Natural killer cell (primary cell): ENCODE measurements around the gene FIBP. TPM values are rescaled to one million over a fixed set of nuclear protein-coding genes. Genes with fewer than 3 reads are reported as not detected.

ENCODE experiments used
- ATAC-seq, 3 donors: fragments of 150-1000 bp in 2 of 3; fragments of 200-7000 bp in 1 of 3; cut with Tn5 transposase; 1 replicate in 1 of 3; 2 replicates in 2 of 3; pipeline ENCODE4 v1.10.0; 2021; ENCODE audit warnings: mild to moderate bottlenecking in 2 of 3, moderate library complexity in 2 of 3
- DNase-seq, 2 donors: peaks; one replicate each; pipeline versions ENCODE4 v3.0.0 to v3.0.0-alpha.2; 2013 to 2021; ENCODE audit warnings: mixed read lengths in 1 of 2
- H3K27ac ChIP-seq: one replicate; pipeline ENCODE4 v1.5.1; 2013; ENCODE audit warnings: mild to moderate bottlenecking, low read length
- H3K27me3 ChIP-seq: one replicate; pipeline ENCODE4 v1.6.1; 2013; ENCODE audit warnings: low read length; ENCODE audit not compliant: control insufficient read depth, insufficient read depth
- H3K36me3 ChIP-seq: one replicate; pipeline ENCODE4 v1.6.1; 2013; ENCODE audit warnings: low read length; ENCODE audit not compliant: control insufficient read depth, insufficient read depth
- H3K4me1 ChIP-seq: one replicate; pipeline ENCODE4 v1.6.1; 2013; ENCODE audit warnings: low read length; ENCODE audit not compliant: control insufficient read depth, insufficient read depth
- H3K4me3 ChIP-seq: one replicate; pipeline ENCODE4 v1.5.1; 2013; ENCODE audit warnings: low read length
- H3K9me3 ChIP-seq: one replicate; pipeline ENCODE4 v1.6.1; 2013; ENCODE audit warnings: low read length; ENCODE audit not compliant: control insufficient read depth, insufficient read depth
- H3K27ac Mint-ChIP-seq, 2 donors: one replicate each; pipeline ENCODE4 v1.8.0; 2022; ENCODE audit warnings: mild to moderate bottlenecking in 2 of 2, mixed read lengths in 2 of 2, moderate library complexity in 1 of 2
- H3K27me3 Mint-ChIP-seq, 2 donors: one replicate each; pipeline ENCODE4 v1.8.0; 2022; ENCODE audit warnings: low read depth in 2 of 2, mixed read lengths in 2 of 2
- H3K36me3 Mint-ChIP-seq: one replicate; pipeline ENCODE4 v1.8.0; 2022; ENCODE audit warnings: mixed read lengths
- H3K4me1 Mint-ChIP-seq, 2 donors: one replicate each; pipeline ENCODE4 v1.8.0; 2022; ENCODE audit warnings: mixed read lengths in 2 of 2
- H3K4me3 Mint-ChIP-seq: one replicate; pipeline ENCODE4 v1.8.0; 2022; ENCODE audit warnings: mild to moderate bottlenecking, moderate library complexity, mixed read lengths
- H3K9me3 Mint-ChIP-seq, 2 donors: one replicate each; pipeline ENCODE4 v1.8.0; 2022; ENCODE audit warnings: mixed read lengths in 2 of 2
- CTCF ChIP-seq: fragments of 200-600 bp; IDR thresholded peaks from one replicate; pipeline ENCODE4 v1.8.0; 2022; ENCODE audit warnings: antibody characterized with exemption
- WGBS: methylation state at CpG from one replicate; pipeline ENCODE4 v1.1.7; 2013; ENCODE audit warnings: missing lambda C conversion rate; ENCODE audit not compliant: insufficient coverage; 5-methylcytosine and 5-hydroxymethylcytosine counted together
- intact Hi-C: fragments of 100-400 bp; cut with micrococcal nuclease; formaldehyde crosslinking; loops from one replicate; pipeline ENCODE4 v1.14.2; 2022
- total RNA-seq, 4 donors: library from RNA; stranded (reverse); fragments of 120-200 nt in 1 of 4; gene quantifications; one replicate each; pipeline versions ENCODE4 v1.2.3 to v1.2.4, GENCODE V29; 2013 to 2022

The FIBP gene
- total RNA-seq, 3 donors from 2014 or later (not counting 1 experiment from before 2014, with no cell fraction given), result 36.5 to 47.9 (median 45.7) TPM

- under 1% methylated on average over 10 of the region's 10 CpGs for WGBS
- no peaks in the 10 kb centered on the region for H3K27me3 Mint-ChIP-seq
- TF ChIP-seq CTCF, result no peak
- Histone ChIP-seq H3K4me3 (peak overlapping the region; percentile 80), H3K27ac (peak overlapping the region; percentile 64), H3K4me1 (peaks cover 56% of the 10 kb centered on the region), H3K36me3 (peaks cover 42% of the 10 kb centered on the region), H3K27me3 (no peaks in the 10 kb centered on the region), H3K9me3 (no peaks in the 10 kb centered on the region)
- intact Hi-C loops, result loop anchor here (1.0 to 5.0 kb wide), 4 partner anchors 14 to 243 kb away; partner anchors contain the start of genes C11orf68, DRAP1, EFEMP2 and PCNX3
- no peaks in the 10 kb centered on the region for H3K9me3 Mint-ChIP-seq
- H3K27ac Mint-ChIP-seq, result peak overlapping the region; percentile 97 to 98
- ATAC-seq (no peak), DNase-seq (peak; percentile 16 to 53)
- peak overlapping the region; percentile 98 for H3K4me3 Mint-ChIP-seq
- H3K36me3 Mint-ChIP-seq, result peaks cover 7% of the 10 kb centered on the region
- peaks cover 57 to 71% of the 10 kb centered on the region in 2 donors for H3K4me1 Mint-ChIP-seq
Observed at GRCh38 chr11:65858681-65859087, 29.6 kb downstream of the FIBP start.

- Histone ChIP-seq H3K36me3 (peaks cover 42% of the 10 kb centered on the region), H3K4me3 (peak within 1 kb of the TSS; percentile 80), H3K9me3 (no peaks in the 10 kb centered on the region), H3K4me1 (peaks cover 61% of the 10 kb centered on the region), H3K27ac (peak within 1 kb of the TSS; percentile 64), H3K27me3 (no peaks in the 10 kb centered on the region)
- H3K36me3 Mint-ChIP-seq, result peaks cover 7% of the 10 kb centered on the region
- intact Hi-C loops, result loop anchor here (1.0 to 5.0 kb wide), 3 partner anchors 15 to 243 kb away; partner anchors contain the start of genes C11orf68, DRAP1, EFEMP2 and PCNX3
- H3K27me3 Mint-ChIP-seq, result no peaks in the 10 kb centered on the region
- H3K27ac Mint-ChIP-seq, result peak within 1 kb of the TSS; percentile 97 to 98
- DNase-seq (peak; percentile 91 to 98), ATAC-seq (peak; percentile 60 to 80 (median 69))
- under 1% methylated on average over 92 of the region's 92 CpGs for WGBS
- no peak for TF ChIP-seq CTCF
- peaks cover 62 to 72% of the 10 kb centered on the region in 2 donors for H3K4me1 Mint-ChIP-seq
- no peaks in the 10 kb centered on the region for H3K9me3 Mint-ChIP-seq
- peak within 1 kb of the TSS; percentile 98 for H3K4me3 Mint-ChIP-seq
Observed at GRCh38 chr11:65857853-65858680, 30.2 kb downstream of the FIBP start, which contains the start of gene CFL1. Gene CFL1 (minus strand): TSS chr11:65858180. CDS start chr11:65858099, 81 bp downstream.

GRCh38 chr11:65857500-65857852, 30.8 kb downstream of the FIBP start:
- Histone ChIP-seq H3K9me3 (no peaks in the 10 kb centered on the region), H3K36me3 (peaks cover 42% of the 10 kb centered on the region), H3K27ac (peak overlapping the region; percentile 35), H3K4me1 (peaks cover 61% of the 10 kb centered on the region), H3K4me3 (peak overlapping the region; percentile 77), H3K27me3 (no peaks in the 10 kb centered on the region)
- Mint-ChIP-seq H3K36me3 (peaks cover 7% of the 10 kb centered on the region), H3K27me3 (no peaks in the 10 kb centered on the region), H3K4me1 (peaks cover 58 to 66% of the 10 kb centered on the region in 2 donors), H3K9me3 (no peaks in the 10 kb centered on the region), H3K4me3 (peak overlapping the region; percentile 92), H3K27ac (peak overlapping the region; percentile 94 to 98)
- intact Hi-C loops, result loop anchor here (5.0 kb wide), 1 partner anchor 60 kb away; the partner anchor contains the start of genes C11orf68 and DRAP1
- under 1% methylated on average over 49 of the region's 49 CpGs for WGBS
- TF ChIP-seq CTCF, result no peak
- DNase-seq, result peak; percentile 75 to 77
- ATAC-seq, result peak; percentile 5 to 23 (median 15)
